Ectodermal cell (in vitro differentiated cells): ENCODE measurements around the gene NOP10.

Experiments used
- H3K27ac ChIP-seq: 2 replicates; pipeline ENCODE4 v1.7.0; 2013; ENCODE audit warnings: mild to moderate bottlenecking, low read depth, low read length; ENCODE audit not compliant: insufficient read depth, poor library complexity, severe bottlenecking
- H3K27me3 ChIP-seq: 2 replicates; pipeline ENCODE4 v1.7.0; 2013; ENCODE audit warnings: mild to moderate bottlenecking, low read length; ENCODE audit not compliant: insufficient read depth, control insufficient read depth, poor library complexity, severe bottlenecking
- H3K36me3 ChIP-seq: one replicate; pipeline ENCODE4 v1.7.0; 2013; ENCODE audit warnings: low read length; ENCODE audit not compliant: control insufficient read depth, insufficient read depth
- H3K4me1 ChIP-seq: one replicate; pipeline ENCODE4 v1.7.0; 2013; ENCODE audit warnings: low read length; ENCODE audit not compliant: control insufficient read depth, insufficient read depth
- H3K4me3 ChIP-seq: 2 replicates; pipeline ENCODE4 v1.7.0; 2013; ENCODE audit warnings: low read depth, low read length, control low read depth; ENCODE audit not compliant: insufficient read depth
- H3K9me3 ChIP-seq: 2 replicates; pipeline ENCODE4 v1.7.0; 2013; ENCODE audit warnings: mild to moderate bottlenecking, low read length, moderate library complexity; ENCODE audit not compliant: control insufficient read depth
- WGBS, 2 experiments: methylation state at CpG; one replicate each; pipeline ENCODE4 v1.1.7; 2013; ENCODE audit warnings: missing lambda C conversion rate in 2 of 2; 5-methylcytosine and 5-hydroxymethylcytosine counted together

NOP10 gene

GRCh38 chr15:34311563-34311962 lies 31.4 kb downstream of the NOP10 start:
- no peaks in the 10 kb centered on the region for H3K4me1 ChIP-seq
- H3K9me3 ChIP-seq: no peaks in the 10 kb centered on the region
- 71 to 100% methylated on average over 1 of the region's 1 CpG for WGBS, 2 experiments
- H3K27me3 ChIP-seq: no peaks in the 10 kb centered on the region
- no peak overlapping the region for H3K27ac ChIP-seq
- H3K4me3 ChIP-seq: no peak overlapping the region
- H3K36me3 ChIP-seq: no peaks in the 10 kb centered on the region

GRCh38 chr15:34304613-34305012 lies 38.3 kb downstream of the NOP10 start:
- H3K9me3 ChIP-seq: no peaks in the 10 kb centered on the region
- no peak overlapping the region for H3K4me3 ChIP-seq
- no peak overlapping the region for H3K27ac ChIP-seq
- no peaks in the 10 kb centered on the region for H3K4me1 ChIP-seq
- no peaks in the 10 kb centered on the region for H3K36me3 ChIP-seq
- H3K27me3 ChIP-seq: no peaks in the 10 kb centered on the region

GRCh38 chr15:34301058-34301457 lies 41.9 kb downstream of the NOP10 start:
- no peaks in the 10 kb centered on the region for H3K36me3 ChIP-seq
- H3K27me3 ChIP-seq: no peaks in the 10 kb centered on the region
- no peaks in the 10 kb centered on the region for H3K9me3 ChIP-seq
- no peaks in the 10 kb centered on the region for H3K4me1 ChIP-seq
- WGBS, 2 experiments: 96 to 98% methylated on average over 3 of the region's 3 CpGs
- H3K4me3 ChIP-seq: no peak overlapping the region
- no peak overlapping the region for H3K27ac ChIP-seq

GRCh38 chr15:34297059-34297458 lies 45.9 kb downstream of the NOP10 start:
- Histone ChIP-seq H3K4me1 (no peaks in the 10 kb centered on the region), H3K36me3 (no peaks in the 10 kb centered on the region), H3K9me3 (no peaks in the 10 kb centered on the region), H3K27me3 (no peaks in the 10 kb centered on the region), H3K4me3 (no peak overlapping the region), H3K27ac (no peak overlapping the region)
- WGBS, 2 experiments: no CpG with 5 or more reads among the region's 1 CpG

GRCh38 chr15:34292621-34293020 lies 50.3 kb downstream of the NOP10 start:
- H3K27ac ChIP-seq: no peak overlapping the region
- no peaks in the 10 kb centered on the region for H3K27me3 ChIP-seq
- 94 to 97% methylated on average over 9 of the region's 9 CpGs for WGBS, 2 experiments
- H3K9me3 ChIP-seq: no peaks in the 10 kb centered on the region
- H3K4me3 ChIP-seq: no peak overlapping the region
- H3K4me1 ChIP-seq: no peaks in the 10 kb centered on the region
- no peaks in the 10 kb centered on the region for H3K36me3 ChIP-seq
